GM12891 (cell line): Measurements from ENCODE around the gene ACADM.

Source experiments
- PAX5 ChIP-seq: IDR thresholded peaks from 2 replicates; pipeline ENCODE4 v1.6.1; 2011; ENCODE audit warnings: low read length, moderate library complexity, mild to moderate bottlenecking; ENCODE audit not compliant: insufficient read depth, severe bottlenecking
- POLR2A ChIP-seq: IDR thresholded peaks from 2 replicates; pipeline ENCODE4 v1.6.1; 2011; ENCODE audit warnings: low read depth, low read length, control low read depth
- POLR2AphosphoS5 ChIP-seq: IDR thresholded peaks from 2 replicates; pipeline ENCODE4 v1.6.1; 2011; ENCODE audit warnings: low read depth, low read length, control low read depth
- POU2F2 ChIP-seq: IDR thresholded peaks from 2 replicates; pipeline ENCODE4 v1.6.1; 2011; ENCODE audit warnings: low read depth, mild to moderate bottlenecking, control low read depth, low read length, moderate library complexity
- SPI1 ChIP-seq: IDR thresholded peaks from 2 replicates; pipeline ENCODE4 v1.6.1; 2011; ENCODE audit warnings: low read depth, low read length, control low read depth
- TAF1 ChIP-seq: IDR thresholded peaks from 2 replicates; pipeline ENCODE4 v1.6.1; 2011; ENCODE audit warnings: low read depth, low read length, control low read depth

DNA sequence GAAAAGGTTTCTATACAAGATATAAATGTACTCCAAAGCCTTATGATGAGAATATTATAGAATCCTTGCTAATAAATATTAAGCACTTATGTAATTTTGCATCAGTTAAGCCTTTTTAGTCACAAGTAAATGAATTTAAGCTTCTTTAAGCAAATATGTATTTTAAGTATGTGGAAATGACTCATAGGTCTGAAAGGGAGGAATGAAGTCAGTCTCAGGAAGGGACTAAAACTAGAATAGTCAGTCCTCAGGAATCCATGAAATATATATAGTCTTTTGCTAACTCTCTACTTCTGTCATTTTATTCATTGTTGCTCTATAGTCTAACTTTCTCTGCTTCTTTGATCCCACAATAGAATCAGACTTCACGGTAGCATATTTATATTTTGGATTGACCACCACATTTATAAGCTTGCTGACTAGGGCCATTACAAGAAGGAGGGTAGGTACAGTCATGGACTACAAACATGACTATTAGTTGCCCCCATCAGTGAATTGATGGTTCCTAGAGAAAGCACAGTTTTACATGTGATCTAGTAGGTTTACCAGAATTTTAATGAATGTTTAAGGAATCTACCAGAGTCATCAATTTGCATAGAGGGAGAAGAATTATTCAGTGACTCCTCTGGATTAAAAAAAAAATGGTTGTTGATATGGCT lies 41.3 kb downstream of the ACADM start:
- no peak for TF ChIP-seq POLR2A
- no peak for TF ChIP-seq TAF1
- TF ChIP-seq POLR2AphosphoS5, result no peak
- TF ChIP-seq SPI1, result no peak
- TF ChIP-seq PAX5, result no peak
- TF ChIP-seq POU2F2, result no peak
